Fibroblast of lung (primary cell): ENCODE data around the gene KAZALD1. TPM values are rescaled to one million over a fixed set of nuclear protein-coding genes. Genes with fewer than 3 reads are reported as not detected.

Experiments used
- DNase-seq, 2 donors: peaks; one replicate each; pipeline versions ENCODE4 v3.0.0 to v3.0.0-alpha.2; 2010; ENCODE audit warnings: low read depth in 2 of 2
- H2AFZ ChIP-seq: 2 replicates; pipeline ENCODE4 v1.5.1; 2012; ENCODE audit warnings: low read length, control low read depth, inconsistent platforms
- H3K27ac ChIP-seq: 2 replicates; pipeline ENCODE4 v1.5.1; 2011; ENCODE audit warnings: low read length, control low read depth; ENCODE audit not compliant: insufficient read depth
- H3K27me3 ChIP-seq: 2 replicates; pipeline ENCODE4 v1.5.1; 2011; ENCODE audit warnings: mild to moderate bottlenecking, low read length; ENCODE audit not compliant: control insufficient read depth, insufficient read depth
- H3K36me3 ChIP-seq: 2 replicates; pipeline ENCODE4 v1.5.1; 2011; ENCODE audit warnings: low read length; ENCODE audit not compliant: control insufficient read depth, insufficient read depth
- H3K4me1 ChIP-seq: 2 replicates; pipeline ENCODE4 v1.5.1; 2011; ENCODE audit warnings: low read length; ENCODE audit not compliant: control insufficient read depth, insufficient read depth; ENCODE audit errors: extremely low read depth
- H3K4me2 ChIP-seq: 2 replicates; pipeline ENCODE4 v1.5.1; 2011; ENCODE audit warnings: low read length, control low read depth; ENCODE audit not compliant: insufficient read depth; ENCODE audit errors: extremely low read depth
- H3K4me3 ChIP-seq, 4 experiments: fragments of 200-600 bp in 1 of 4; sonication (generic) in 1 of 4; replicated peaks in 1 of 4; 2 replicates each; pipeline ENCODE4 v1.5.1; 2011 to 2016; ENCODE audit warnings: low read length in 4 of 4, low read depth in 3 of 4, mild to moderate bottlenecking in 3 of 4, control low read depth in 2 of 4, inconsistent platforms in 1 of 4, mixed read lengths in 1 of 4; ENCODE audit not compliant: insufficient read depth in 1 of 4; ENCODE audit errors: control extremely low read depth in 1 of 4
- H3K79me2 ChIP-seq: 2 replicates; pipeline ENCODE4 v1.5.1; 2012; ENCODE audit warnings: mild to moderate bottlenecking, low read length, inconsistent platforms; ENCODE audit not compliant: control insufficient read depth, insufficient read depth
- H3K9ac ChIP-seq: 2 replicates; pipeline ENCODE4 v1.5.1; 2011; ENCODE audit warnings: mild to moderate bottlenecking, low read length, control low read depth; ENCODE audit not compliant: insufficient read depth
- H3K9me3 ChIP-seq: 2 replicates; pipeline ENCODE4 v1.5.1; 2012; ENCODE audit warnings: low read depth, low read length; ENCODE audit not compliant: control insufficient read depth, insufficient read depth
- H4K20me1 ChIP-seq: 2 replicates; pipeline ENCODE4 v1.5.1; 2011; ENCODE audit warnings: low read length; ENCODE audit not compliant: control insufficient read depth, insufficient read depth; ENCODE audit errors: extremely low read depth
- EZH2 ChIP-seq: IDR thresholded peaks from 2 replicates; pipeline ENCODE4 v1.5.1; 2012; ENCODE audit warnings: low read length, control low read depth, mild to moderate bottlenecking; ENCODE audit errors: missing control alignments
- polyA plus RNA-seq, 2 donors: library from polyadenylated mRNA; depleted of rRNA in 1 of 2; stranded (reverse) in 1 of 2; unstranded in 1 of 2; fragments of >200 nt; gene quantifications; 2 replicates each; pipeline ENCODE4 v1.2.1, GENCODE V29; 2011 to 2012; ENCODE audit warnings: missing spikeins in 1 of 2
- total RNA-seq: library from RNA; depleted of rRNA; stranded (reverse); fragments of >200 nt; gene quantifications from 2 replicates; pipeline ENCODE4 v1.2.1, GENCODE V29; 2014
- TF ChIP-seq, protein P1 (sequence below), 2 donors: IDR thresholded peaks in 1 of 2; conservative IDR thresholded peaks in 1 of 2; 1 replicate in 1 of 2; 2 replicates in 1 of 2; pipeline ENCODE4 v1.5.1; 2011 to 2012; ENCODE audit warnings: low read length in 2 of 2, control low read depth in 1 of 2, inconsistent platforms in 1 of 2, low read depth in 1 of 2, mild to moderate bottlenecking in 1 of 2

Gene KAZALD1
- total and polyA plus RNA-seq, 2 donors (not counting 1 experiment from before 2014, with no cell fraction given), result 4.6 to 19.8 TPM

DNA sequence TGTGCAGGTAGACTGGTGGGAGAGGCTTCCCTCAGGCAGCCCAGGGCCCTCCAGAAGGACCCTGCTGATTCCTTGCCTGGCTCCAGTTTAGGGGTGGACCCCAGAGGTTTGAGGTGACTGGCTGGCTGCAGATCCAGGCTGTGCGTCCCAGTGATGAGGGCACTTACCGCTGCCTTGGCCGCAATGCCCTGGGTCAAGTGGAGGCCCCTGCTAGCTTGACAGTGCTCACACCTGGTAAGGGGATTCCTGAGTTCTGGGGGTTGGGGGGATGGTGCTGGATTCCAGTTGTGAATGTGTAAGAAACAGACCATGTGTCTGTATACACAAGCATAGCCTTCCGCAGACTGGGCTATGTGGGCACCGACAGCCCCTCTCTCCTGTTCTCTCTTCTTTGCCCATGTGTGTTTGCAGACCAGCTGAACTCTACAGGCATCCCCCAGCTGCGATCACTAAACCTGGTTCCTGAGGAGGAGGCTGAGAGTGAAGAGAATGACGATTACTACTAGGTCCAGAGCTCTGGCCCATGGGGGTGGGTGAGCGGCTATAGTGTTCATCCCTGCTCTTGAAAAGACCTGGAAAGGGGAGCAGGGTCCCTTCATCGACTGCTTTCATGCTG, 2.7 kb downstream of the KAZALD1 start:
- Histone ChIP-seq H3K4me1 (peaks cover 12% of the 10 kb centered on the region), H3K79me2 (peaks cover 8% of the 10 kb centered on the region), H3K4me3 (no peak overlapping the region), H4K20me1 (no peaks in the 10 kb centered on the region), H3K4me2 (no peak overlapping the region), H3K9me3 (no peaks in the 10 kb centered on the region), H3K27ac (no peak overlapping the region), H2AFZ (no peak overlapping the region), H3K27me3 (no peaks in the 10 kb centered on the region), H3K36me3 (no peaks in the 10 kb centered on the region), H3K9ac (no peak overlapping the region)
- no peak for DNase-seq
- TF ChIP-seq, protein P1, sequence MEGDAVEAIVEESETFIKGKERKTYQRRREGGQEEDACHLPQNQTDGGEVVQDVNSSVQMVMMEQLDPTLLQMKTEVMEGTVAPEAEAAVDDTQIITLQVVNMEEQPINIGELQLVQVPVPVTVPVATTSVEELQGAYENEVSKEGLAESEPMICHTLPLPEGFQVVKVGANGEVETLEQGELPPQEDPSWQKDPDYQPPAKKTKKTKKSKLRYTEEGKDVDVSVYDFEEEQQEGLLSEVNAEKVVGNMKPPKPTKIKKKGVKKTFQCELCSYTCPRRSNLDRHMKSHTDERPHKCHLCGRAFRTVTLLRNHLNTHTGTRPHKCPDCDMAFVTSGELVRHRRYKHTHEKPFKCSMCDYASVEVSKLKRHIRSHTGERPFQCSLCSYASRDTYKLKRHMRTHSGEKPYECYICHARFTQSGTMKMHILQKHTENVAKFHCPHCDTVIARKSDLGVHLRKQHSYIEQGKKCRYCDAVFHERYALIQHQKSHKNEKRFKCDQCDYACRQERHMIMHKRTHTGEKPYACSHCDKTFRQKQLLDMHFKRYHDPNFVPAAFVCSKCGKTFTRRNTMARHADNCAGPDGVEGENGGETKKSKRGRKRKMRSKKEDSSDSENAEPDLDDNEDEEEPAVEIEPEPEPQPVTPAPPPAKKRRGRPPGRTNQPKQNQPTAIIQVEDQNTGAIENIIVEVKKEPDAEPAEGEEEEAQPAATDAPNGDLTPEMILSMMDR (conservative IDR thresholded peaks at IDR 0.05 in 1 of 2, IDR thresholded peaks at IDR 0.05 in 1 of 2; ENCODE audit: low read depth in 1 of 2, low read length in 2 of 2), result no peak
- TF ChIP-seq EZH2, result no peak

DNA sequence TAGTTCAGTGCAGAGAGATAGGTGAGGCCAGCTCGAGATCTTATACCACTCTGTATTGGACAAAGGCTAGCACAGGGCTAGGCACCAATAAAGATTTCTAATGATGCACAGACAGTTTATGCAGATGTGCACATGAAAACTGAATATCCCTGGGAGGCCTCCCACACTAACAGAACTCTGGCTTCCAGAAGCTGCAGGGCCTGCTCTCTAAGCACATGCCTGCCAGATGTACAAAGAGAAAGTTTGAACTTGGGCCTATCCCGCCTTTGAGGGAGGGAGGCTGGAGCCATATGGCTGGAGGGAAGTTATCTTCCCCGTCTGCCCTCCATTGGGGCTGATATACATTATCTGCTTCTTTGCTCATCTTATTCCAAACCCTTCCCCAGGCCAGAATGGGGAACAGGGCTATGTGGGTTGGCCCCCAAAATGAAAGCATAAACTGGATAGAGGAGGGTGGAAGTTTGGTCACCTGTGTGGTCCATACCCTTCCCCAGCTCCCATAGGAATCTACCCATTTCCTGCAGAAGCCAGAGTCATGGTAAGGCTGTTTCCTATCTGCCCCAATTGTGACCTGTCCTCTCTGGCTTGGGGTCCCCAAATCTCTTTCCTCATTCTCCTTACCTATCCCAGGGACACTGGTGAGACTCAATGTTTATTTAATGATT, 3.8 kb downstream of the KAZALD1 start:
- Histone ChIP-seq H3K4me3 (peak overlapping the region in 3 of 4 experiments; percentile 22 to 65 (median 61)), H3K4me1 (peaks cover 11% of the 10 kb centered on the region), H3K9ac (peak overlapping the region; percentile 56), H3K36me3 (no peaks in the 10 kb centered on the region), H3K27me3 (no peaks in the 10 kb centered on the region), H3K9me3 (no peaks in the 10 kb centered on the region), H3K4me2 (peak overlapping the region; percentile 76), H3K27ac (peak overlapping the region; percentile 48), H3K79me2 (peaks cover 5% of the 10 kb centered on the region), H2AFZ (peak overlapping the region; percentile 34), H4K20me1 (no peaks in the 10 kb centered on the region)
- peak in 1 of 2 donors; percentile 75 for DNase-seq
- TF ChIP-seq, protein P1 (conservative IDR thresholded peaks at IDR 0.05 in 1 of 2, IDR thresholded peaks at IDR 0.05 in 1 of 2; ENCODE audit: low read depth in 1 of 2, low read length in 2 of 2), result no peak
- no peak for TF ChIP-seq EZH2

DNA sequence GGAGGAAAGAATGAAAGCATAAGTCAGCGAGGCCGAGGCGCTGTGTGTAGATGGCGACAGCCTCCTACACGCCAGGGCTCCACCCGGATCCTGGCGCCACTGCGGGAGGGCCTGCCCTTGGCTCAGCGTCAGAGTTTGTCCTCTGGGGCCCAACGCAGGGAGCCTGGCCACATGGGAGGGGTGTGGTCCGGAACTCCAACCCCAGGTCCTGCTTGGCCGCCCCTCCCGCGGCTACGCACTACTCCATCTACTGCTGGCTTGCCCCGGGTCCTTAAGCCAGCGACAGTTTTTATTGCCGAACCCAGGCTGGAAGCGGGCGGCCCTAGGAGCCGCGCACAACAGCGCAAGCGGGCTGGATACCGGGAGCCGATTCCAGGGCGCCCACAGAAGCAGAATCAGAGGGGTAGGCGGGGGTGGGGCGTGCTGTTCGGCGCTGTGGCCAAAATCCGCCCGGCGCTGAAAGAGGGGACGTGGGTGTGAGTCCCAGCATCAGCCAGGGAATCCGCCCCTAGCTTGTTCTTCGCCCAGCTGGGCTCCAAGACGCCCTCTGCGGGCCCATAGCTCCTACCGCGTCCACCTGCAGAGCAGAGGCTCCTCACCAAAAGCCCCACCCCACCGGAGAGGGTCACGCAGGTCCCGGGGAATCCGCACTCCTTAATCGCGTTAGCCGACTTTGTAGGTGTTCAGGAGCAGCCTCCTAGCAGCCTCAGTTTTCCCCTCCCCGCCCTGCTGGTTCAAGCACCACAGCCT, 4.5 kb downstream of the KAZALD1 start:
- H2AFZ ChIP-seq, result peak overlapping the region; percentile 34
- no peaks in the 10 kb centered on the region for H4K20me1 ChIP-seq
- peak overlapping the region; percentile 22 to 65 (median 48) for H3K4me3 ChIP-seq
- H3K27ac ChIP-seq, result peak overlapping the region; percentile 48
- peak overlapping the region; percentile 76 for H3K4me2 ChIP-seq
- no peaks in the 10 kb centered on the region for H3K9me3 ChIP-seq
- H3K36me3 ChIP-seq, result no peaks in the 10 kb centered on the region
- peaks cover 5% of the 10 kb centered on the region for H3K79me2 ChIP-seq
- H3K27me3 ChIP-seq, result no peaks in the 10 kb centered on the region
- peak; percentile 59 to 79 for DNase-seq
- TF ChIP-seq EZH2, result no peak
- TF ChIP-seq, protein P1 (conservative IDR thresholded peaks at IDR 0.05 in 1 of 2, IDR thresholded peaks at IDR 0.05 in 1 of 2; ENCODE audit: low read depth in 1 of 2, low read length in 2 of 2), result peak; percentile 54 to 56
- H3K4me1 ChIP-seq, result peaks cover 9% of the 10 kb centered on the region
- peak overlapping the region; percentile 56 for H3K9ac ChIP-seq
